GM19099 (cell line): ENCODE data around the gene CD3G.

Experiments used
- POLR2A ChIP-seq: IDR thresholded peaks from 3 replicates; pipeline ENCODE4 v1.6.1; 2011; ENCODE audit warnings: low read depth; ENCODE audit not compliant: insufficient read length; ENCODE audit errors: extremely low read depth

The CD3G gene

GRCh38 chr11:118359295-118359958, 15.3 kb downstream of the CD3G start, which contains the start of gene UBE4A:
TSS of gene UBE4A (plus strand) at chr11:118359600. CDS start at chr11:118365081, 5,481 bp downstream.
- peak; percentile 94 for TF ChIP-seq POLR2A

GRCh38 chr11:118364956-118365615, 20.9 kb downstream of the CD3G start:
- TF ChIP-seq POLR2A, result no peak

GRCh38 chr11:118366287-118366686, 22.1 kb downstream of the CD3G start:
- TF ChIP-seq POLR2A, result no peak

GRCh38 chr11:118370774-118371173, 26.6 kb downstream of the CD3G start:
- no peak for TF ChIP-seq POLR2A

- no peak for TF ChIP-seq POLR2A
Measured at GRCh38 chr11:118373263-118373662, 29.1 kb downstream of the CD3G start.

- no peak for TF ChIP-seq POLR2A
Measured at GRCh38 chr11:118373871-118374270, 29.7 kb downstream of the CD3G start.

GRCh38 chr11:118374729-118375128, 30.6 kb downstream of the CD3G start:
- TF ChIP-seq POLR2A, result no peak

- TF ChIP-seq POLR2A, result no peak
Measured at GRCh38 chr11:118375978-118376377, 31.8 kb downstream of the CD3G start.

GRCh38 chr11:118379497-118379896, 35.4 kb downstream of the CD3G start:
- TF ChIP-seq POLR2A, result no peak

- TF ChIP-seq POLR2A, result no peak
Measured at GRCh38 chr11:118380571-118380970, 36.4 kb downstream of the CD3G start.

- TF ChIP-seq POLR2A, result no peak
Measured at GRCh38 chr11:118382954-118383353, 38.8 kb downstream of the CD3G start.

GRCh38 chr11:118383657-118384056, 39.5 kb downstream of the CD3G start:
- TF ChIP-seq POLR2A, result no peak

- no peak for TF ChIP-seq POLR2A
Measured at GRCh38 chr11:118396097-118396501, 52.0 kb downstream of the CD3G start.

- TF ChIP-seq POLR2A, result no peak
Measured at GRCh38 chr11:118397448-118397847, 53.3 kb downstream of the CD3G start.

- no peak for TF ChIP-seq POLR2A
Measured at GRCh38 chr11:118398791-118399559, 54.8 kb downstream of the CD3G start.
